GM21723 (cell line): ENCODE data around the gene HGF.

Experiments
- ATAC-seq: cut with Tn5 transposase; IDR thresholded peaks from one replicate; pipeline ENCODE4 v1.9.1; 2021; ENCODE audit warnings: mild to moderate bottlenecking, moderate library complexity; ENCODE audit not compliant: unreplicated experiment

Gene HGF

DNA sequence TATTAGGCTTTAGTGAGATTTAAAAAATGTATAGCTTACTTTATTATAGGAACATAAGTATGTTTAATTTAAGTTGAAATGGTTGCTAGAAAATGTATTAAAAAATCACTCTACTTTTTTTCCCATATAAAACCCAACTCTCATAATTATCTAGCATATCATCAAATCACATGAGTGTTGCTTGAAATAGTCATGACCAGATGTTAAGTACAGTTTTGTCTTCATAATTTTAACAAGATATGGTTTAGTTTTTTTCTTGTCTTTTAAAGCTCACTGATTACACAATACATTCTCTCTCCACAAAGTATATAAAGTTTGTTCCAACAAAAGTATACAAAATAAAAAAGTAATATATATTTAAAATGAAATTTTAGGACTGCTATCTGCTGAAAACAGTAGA is 82.8 kb downstream of the HGF start:
- ATAC-seq: no peak

DNA sequence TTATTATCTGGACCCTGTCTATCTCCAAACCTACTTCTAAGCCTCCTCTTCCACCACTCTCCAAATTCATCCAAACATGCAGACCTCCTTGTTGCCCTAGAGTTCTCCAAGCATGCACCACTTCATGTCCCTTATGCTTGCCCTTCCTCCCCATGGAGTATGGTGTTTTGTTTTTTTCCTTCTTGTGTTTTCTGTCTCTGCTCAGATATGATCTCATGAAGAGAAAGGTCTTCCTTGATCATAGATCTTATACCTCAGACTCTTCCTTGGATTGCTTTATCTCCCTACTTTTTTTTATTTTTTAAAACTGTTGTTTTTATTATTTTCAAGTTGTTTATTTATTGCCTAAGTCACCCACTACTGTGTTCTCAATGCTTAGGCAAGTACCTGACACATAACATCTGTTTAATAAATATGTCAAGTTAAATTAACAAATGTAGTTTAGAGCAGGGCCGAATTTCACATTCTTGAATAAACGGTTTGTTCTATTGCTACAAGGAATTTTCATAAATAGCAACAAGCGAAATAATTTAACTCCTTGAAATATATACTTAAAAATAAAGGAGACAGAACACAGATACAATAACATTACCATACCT is 84.5 kb downstream of the HGF start:
- no peak for ATAC-seq

DNA sequence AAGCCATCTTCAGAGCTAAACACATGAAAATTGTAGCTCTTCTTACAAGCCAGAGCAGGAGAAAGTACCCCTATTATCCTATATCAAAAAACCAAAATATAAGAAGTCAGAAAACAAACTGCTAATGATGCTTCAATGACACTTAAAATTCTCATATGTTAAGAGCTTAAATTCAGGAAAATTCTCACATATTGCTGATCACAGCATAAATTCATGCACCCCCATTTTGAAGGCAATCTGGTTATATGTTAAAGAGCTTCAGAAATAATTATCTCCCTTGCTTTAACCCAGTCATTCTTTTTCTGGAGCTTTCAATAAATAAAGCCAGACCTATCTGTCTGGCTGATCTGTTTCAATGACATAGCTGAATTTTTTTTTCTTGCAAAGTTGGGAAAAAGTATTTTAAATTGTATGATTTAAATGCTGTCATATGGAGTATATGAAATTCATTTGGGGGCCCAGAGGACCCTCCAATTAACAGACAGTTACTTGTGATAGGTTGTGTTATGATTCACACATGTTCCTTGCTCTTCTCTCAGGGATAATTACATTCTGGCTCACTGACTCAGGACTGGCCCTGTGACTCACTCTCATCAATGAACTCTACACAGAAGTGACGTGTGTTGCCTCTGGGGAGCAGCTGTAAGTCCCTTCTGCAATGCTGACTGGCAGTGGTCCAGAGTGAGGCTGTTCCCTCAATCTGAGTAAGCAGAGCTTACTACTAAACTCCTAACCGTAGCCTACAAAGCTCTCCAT is 85.2 kb downstream of the HGF start:
- no peak for ATAC-seq

DNA sequence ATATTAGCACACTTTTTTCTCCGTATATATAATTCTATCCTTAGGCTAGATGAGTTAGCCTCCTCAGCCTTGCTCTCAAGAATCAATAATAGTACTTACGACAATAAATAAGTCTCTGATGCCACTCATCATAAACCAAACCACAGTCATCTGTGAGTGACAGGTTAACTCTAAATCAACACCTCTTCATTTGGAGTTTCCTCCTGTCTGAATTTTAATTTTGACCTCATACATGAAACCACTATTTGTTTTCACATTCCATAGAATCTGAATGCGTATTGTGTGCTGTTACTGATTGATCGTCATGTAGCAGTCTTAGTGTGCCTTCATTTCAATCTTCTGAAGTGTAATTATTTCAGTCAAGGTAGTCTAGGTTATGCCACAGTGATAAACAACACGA is 85.8 kb downstream of the HGF start:
- ATAC-seq: no peak

DNA sequence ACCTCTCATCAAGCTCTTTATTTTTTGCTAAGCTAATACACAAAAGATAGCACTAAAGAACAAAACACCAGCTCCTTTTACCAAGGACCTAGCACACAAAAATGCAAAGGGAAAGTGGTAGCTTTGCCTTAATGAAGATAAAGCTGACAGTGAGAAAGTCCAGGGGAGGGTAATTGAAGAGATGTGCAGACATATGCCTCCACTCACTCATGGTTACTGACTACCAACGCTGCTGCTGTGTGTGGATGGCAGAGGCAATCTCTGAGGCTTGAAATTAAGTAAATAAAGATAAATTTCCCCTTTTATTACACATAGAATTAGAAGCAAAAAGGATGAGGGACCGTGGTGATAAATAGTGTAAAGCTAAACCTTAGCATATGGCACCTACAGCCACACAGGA is 87.0 kb downstream of the HGF start:
- no peak for ATAC-seq

DNA sequence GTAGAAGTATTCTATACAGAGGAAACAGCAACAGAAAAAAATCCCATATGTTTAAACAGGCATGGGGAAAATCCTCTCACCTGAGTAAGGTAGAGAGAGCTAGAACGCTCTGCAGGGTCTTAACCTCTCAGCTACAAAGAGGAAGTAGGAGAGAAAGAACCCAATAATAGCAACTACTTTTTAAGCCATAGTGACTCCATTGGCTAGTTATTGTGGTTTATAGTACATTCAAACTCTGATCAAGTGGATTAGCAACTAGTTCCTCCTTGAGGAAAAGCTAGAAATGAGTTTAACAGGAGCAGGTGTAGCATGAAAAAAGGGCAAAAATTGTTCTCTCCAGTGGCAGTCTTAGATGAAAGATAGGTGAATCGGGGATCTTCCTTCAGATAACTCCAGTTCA is 89.7 kb downstream of the HGF start:
- no peak for ATAC-seq

DNA sequence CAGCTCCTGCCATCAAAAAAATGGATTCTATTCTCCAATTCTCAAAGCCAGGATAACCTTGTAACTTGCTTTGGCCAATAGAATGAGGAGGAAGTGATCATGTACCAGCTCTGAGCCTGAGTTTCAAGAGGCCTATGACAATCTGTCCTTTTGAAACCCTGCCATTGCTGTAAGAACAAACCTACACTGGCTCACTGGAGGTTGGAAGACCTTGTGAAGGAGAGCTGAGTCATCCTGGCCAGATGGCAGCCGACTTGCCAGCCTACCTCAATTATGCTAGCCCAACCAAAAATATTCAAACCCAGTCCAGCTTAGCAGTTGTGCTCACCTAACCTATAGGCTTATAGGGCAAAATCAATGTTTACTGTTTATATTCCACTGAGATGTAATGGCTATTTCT is 93.0 kb downstream of the HGF start:
- no peak for ATAC-seq

DNA sequence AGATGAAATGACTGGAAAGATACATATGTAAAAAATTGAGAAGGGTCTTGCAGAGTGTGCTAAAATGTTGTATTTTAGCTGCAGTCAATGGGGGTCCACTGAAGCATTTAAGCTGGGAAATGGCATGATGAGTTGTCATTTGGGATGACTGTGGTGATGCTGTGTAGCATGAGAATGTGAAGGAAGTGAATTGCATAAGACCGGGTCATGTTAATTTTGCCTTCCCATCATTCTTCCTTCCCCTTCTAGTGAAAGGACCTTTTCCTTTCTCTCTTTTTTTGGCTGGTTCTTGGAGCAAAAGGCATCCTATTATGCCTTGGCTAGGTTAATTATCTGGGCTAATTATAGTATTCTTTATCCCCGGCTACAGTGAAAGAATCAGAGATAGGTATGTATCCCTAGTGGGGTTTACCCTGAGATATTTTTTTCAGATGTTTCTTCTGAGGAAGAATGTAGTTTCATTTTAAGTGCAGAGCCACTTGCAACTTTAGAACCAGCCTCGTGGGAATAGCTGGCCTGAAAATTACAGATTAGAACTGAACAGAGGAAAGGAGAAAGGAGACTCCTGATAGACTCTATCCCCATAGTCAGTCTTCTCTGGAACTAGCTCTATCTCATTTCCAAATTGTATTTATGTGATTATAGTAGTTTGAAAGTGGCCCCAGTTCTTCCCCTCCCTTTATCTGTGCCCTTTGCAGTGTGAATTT is 93.6 kb downstream of the HGF start:
- no peak for ATAC-seq

DNA sequence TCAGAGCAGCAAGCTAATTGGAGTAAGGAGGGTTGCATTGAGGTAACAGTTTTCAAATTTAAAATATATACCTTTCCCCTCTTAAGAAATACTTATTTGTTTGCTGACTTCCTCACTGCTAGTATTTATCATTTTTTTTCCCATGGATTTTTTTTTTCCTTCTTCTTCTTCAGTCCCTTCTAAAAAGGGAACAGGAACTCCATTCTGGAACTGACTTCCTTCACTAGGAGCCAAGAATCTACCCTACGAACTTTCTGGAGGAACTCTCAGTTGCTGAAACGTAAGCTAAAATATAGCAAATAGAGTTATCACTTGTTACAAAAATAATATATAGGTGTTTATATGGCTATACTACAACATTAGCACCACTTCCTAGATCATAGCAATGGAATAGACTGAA is 95.4 kb downstream of the HGF start:
- ATAC-seq: no peak

DNA sequence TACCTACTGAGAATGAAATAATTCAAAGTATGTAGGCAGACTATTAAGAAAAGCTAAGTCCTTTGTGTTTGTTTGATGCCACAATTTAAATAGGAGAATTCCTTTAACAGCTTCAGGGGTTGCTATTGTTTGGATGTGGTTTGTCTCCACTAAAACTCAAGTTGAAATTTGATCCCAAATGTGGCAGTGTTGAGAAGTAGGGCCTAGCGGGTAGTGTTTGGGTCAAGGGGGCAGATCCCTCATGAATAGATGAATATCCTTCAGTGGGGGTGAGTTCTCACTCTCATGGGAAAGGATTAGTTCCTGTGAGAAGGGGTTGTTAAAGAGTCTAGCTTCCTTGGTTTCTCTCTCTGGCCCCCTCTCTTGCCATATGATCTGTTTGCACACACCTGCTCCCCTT is 97.0 kb downstream of the HGF start:
- ATAC-seq: no peak

DNA sequence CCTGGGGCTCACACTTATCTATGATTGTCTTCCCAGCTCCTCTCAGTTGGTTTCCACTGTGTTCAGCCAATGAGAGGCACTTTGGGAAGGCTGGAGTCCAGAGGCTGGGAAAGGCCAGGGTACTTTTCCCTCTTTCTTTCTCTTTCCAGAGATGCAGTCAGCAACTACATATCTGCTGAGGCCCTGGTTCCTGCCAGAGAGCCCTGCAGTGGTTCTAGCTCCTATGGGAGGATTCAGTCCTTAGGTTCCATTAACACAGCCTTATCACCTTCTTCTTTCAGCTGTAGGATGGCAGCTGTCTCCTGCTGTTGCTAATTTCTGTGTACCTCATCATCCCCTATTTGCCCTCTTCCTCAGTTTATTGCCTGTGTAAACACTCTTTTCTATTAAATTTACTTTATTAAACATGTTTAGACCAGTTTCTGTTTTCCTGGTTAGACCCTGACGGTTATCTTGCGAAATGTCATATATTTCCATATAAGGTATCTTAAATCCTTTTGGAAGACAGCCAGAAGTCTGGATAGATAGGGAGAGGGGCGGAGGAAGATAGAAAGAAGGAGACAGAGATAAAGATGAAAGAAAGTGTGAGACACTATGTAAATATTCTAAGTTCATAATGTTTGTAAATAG is 100.3 kb downstream of the HGF start:
- ATAC-seq: no peak

DNA sequence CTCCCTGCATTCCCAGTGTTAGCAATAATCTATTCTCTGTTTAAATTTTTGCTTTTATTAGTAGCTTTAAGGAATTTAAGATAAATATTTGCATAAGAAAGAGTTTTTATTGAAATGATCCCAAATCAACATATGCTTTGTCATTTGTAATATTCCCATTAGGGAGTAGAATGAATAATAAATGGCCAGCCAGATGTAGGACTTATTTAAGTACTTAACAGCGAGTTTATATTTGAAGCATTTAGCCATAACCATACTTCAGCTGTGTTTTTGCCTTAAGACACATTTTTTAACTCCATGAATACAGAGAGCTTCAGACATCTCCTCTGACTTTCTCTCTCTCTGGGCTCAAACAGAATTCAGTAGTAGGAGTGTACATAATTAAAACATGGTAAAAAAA is 103.6 kb downstream of the HGF start:
- ATAC-seq: no peak

DNA sequence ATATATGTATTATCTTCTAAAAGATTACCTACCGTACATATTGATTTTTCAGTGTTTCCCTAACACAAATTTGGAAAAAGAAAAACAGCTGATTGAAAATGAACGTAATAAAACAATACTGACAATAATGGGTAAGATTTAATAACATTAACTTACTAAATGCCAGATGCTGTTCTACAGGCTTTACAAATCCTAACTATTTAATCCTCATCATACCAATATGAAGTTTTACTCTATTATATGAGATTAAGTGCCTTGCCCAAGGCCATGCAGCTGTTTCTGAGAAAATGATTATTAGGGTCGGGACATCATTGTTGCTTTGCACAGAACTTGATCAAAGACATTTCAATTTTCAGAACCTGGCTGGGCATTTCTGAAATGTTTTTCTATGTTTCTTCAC is 104.6 kb downstream of the HGF start:
- ATAC-seq: no peak

DNA sequence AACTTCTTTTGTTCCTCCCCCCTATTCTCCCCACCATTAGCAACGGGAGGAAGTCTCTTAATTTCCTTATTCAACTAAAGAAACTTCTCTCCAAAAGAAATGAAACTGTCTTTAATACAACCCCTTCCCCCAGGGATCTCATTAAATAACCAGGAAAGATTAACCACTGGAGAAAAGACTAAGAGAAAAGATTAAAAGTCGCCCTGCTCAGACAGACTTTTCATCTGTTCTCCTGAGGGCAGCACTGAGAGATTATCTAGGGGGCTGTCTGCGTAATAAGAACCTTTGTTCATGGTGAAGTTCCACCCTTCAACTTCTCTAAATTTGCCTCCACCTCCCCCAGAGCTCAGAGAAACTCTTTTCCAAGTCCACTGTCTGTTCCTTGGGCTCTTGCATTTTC is 105.5 kb downstream of the HGF start:
- ATAC-seq: no peak

DNA sequence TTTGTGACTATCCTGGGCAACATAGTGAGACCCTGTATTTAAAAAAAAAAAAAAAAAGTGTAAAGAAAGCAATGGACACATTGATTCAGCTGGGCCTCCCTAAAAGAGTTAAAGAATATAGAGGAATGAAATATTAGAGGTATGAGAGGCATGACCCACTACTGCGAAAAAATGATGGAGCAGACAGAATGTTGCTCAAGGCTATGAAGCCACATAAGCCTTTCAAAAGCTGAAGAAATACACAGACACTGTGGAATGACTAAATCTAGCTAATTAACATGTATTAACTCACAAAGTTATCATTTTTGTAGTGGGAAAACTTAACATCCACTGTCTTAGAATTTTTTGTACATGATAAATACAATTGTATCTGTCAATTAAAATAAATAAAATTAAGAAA is 107.3 kb downstream of the HGF start:
- ATAC-seq: no peak

DNA sequence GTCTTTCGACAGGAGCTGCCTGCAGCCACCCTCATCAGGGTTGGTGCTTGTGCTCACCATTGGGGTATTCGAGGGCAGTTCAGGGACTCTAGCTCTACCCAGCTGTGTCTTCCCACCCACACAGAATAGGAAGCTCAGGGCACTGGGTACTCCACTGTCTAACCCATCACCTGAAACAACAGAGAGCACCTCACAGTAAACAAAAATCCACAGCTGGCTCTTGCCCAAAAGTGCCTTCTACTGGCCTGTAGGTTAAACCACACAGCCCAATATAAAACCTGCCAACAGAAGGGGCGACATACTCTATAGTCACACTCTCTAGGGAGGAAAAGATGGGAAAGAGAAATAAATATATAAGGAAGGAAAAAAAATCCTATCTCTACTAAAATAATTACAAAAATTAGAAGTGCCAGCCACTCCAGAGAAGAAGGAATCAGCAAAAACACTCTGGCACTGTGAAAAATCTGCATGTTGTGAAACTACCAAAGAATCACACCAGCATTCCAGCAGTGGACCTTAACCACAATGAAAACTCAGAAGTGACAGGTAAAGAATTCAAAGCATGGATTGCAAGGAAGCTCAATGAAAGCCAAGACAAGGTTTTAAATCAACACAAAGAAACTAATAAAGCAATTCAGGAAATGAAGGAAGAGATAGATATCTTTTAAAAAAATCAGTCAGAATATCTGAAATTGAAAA is 110.0 kb downstream of the HGF start:
- ATAC-seq: no peak

DNA sequence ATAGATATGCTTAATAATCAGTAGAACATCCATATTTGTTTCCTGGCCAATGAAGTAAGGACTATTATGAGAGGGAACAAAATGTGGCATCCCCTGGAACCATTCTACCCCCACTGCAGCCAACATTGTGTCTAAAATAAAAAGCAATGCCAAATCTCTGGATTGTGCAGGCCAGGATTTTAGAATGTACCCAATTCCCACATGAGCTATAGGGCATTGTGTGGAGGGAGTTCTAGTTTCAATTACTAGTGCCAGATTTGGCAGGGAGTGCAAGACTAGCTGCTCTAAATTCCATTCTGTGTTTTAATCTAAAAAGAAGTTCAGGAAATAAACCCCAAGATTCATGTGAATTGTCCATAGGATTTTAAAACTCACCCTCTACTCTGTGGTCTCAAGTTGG is 112.3 kb downstream of the HGF start:
- no peak for ATAC-seq

DNA sequence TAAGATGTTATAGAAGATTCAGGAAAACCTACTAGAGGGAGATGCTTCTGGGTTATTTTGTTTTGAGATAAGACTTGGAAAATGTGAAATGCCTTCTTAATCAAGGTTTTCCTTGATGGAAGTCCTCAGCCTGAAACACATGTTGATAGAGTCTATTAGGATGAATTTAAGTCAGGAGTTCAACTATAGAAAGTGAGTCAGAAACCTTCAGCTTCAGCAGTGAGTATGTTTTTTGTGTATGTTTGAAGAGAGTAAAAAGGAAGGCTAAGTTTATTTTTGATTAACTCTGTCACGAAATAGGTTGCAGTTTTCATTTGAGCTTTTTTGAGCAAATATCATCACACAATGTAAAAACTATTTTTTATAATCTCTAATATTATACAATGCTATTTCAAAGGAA is 114.6 kb downstream of the HGF start:
- no peak for ATAC-seq

DNA sequence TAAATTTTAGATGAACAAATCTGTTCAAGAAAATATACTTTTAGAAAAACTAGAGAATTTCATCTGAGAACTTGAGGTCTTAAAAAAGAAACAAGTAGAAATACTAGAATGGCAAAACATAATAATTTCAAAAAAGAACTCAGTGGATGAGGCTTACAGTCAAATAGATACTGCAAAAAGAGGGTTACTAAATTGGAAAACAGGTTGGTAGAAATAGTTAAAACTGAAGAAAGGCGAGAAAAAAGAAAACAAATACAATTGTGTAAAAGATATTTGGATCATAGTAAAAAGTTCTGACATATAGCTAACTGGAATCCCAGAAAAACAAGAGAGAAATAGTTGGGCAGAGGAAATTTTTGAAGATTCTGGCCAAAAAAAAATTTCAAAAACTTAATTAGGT is 117.6 kb downstream of the HGF start:
- ATAC-seq: no peak
